ENCODE results near the gene CCDC3.

Gene CCDC3

DNA sequence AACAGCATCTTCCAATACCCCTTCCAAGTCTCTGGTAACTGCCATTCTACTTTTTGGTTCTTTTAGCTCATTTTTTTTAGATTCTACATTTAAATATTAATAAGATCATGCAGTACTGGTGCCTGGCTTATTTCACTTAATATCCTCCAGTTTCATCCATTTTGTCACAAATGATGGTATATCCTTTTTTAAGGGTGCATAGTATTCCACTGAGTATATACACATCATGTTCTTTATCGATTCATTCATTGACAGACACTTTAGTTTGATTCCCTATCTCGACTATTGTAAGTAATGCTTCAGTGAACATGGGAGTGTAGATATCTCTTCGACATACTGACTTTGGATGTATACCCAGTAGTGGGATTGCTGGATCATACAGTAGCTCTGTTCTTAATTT is 89.7 kb downstream of the CCDC3 start:
- H3K27ac ChIP-seq = no peak overlapping the region
- TF ChIP-seq, protein P1, sequence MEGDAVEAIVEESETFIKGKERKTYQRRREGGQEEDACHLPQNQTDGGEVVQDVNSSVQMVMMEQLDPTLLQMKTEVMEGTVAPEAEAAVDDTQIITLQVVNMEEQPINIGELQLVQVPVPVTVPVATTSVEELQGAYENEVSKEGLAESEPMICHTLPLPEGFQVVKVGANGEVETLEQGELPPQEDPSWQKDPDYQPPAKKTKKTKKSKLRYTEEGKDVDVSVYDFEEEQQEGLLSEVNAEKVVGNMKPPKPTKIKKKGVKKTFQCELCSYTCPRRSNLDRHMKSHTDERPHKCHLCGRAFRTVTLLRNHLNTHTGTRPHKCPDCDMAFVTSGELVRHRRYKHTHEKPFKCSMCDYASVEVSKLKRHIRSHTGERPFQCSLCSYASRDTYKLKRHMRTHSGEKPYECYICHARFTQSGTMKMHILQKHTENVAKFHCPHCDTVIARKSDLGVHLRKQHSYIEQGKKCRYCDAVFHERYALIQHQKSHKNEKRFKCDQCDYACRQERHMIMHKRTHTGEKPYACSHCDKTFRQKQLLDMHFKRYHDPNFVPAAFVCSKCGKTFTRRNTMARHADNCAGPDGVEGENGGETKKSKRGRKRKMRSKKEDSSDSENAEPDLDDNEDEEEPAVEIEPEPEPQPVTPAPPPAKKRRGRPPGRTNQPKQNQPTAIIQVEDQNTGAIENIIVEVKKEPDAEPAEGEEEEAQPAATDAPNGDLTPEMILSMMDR (conservative IDR thresholded peaks at IDR 0.05) = no peak

DNA sequence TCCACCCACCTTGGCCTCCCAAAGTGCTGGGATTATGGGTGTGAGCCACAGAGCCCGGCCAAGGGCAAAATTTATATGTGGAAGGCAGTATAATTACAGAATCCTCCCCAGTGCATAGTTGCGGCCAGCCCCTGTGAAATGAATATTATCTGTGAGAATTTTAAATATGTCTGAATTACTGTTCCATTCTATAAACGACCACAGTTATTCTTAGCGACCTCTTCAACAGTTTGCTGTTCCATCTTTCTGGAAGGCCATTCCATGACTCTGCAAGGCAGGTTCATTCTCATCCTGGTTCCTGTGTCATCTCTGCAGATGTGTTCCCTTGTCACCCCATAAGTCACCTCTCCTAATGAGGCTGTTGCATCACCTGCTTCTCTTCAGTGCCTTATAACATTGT is 90.7 kb downstream of the CCDC3 start:
- TF ChIP-seq, protein P1 (conservative IDR thresholded peaks at IDR 0.05) = no peak
- no peak overlapping the region for H3K27ac ChIP-seq

DNA sequence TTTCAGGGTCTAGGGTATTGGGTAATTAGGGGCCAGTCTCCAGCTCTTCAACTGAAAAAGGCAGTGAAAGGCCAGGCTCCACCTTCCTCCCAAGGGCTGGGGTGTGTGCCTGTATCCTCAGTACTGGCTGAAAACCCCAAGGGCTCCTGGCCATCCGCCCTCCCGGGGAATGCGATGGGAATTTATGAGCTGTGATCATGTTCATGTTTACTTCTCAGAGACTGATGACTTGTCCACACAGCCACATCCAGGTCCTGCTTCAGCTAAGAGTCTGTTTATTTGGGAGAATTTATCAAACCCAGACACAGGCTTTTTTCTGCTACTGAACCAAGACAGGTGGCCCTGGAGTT is 91.7 kb downstream of the CCDC3 start:
- H3K27ac ChIP-seq = no peak overlapping the region
- TF ChIP-seq, protein P1 (conservative IDR thresholded peaks at IDR 0.05) = no peak

DNA sequence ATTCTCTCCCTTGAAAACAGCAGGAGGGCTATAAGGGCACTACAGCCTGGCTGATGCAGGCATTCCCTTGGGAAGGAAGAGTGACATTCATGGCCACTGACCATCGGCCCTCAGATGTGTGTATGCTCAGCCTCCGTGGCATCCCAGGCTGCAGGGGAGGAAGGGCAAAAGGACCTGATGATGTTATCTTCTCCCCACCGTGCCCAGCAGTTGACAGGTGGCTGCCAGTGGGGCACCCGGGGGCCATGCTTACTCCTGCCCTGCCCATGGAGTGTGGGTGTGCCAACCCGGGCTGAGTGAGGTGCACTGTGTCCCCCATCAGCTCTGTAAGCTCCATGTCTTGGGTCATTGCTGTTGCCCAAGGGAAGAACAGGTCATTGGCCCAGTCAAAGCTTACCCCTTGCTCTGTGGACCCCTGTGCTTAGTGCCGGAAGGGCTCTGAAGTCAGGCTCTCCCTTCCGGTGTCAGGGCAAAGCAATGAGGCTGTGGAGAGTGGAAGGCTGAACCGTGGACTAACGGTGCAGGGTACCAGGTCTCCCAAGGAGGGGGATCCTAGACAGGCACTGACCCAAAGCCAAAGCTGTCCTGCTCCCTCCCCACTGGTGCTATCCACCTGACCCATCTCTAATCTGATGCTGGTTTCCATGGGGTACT is 92.2 kb downstream of the CCDC3 start:
- TF ChIP-seq, protein P1 (conservative IDR thresholded peaks at IDR 0.05) = no peak
- H3K27ac ChIP-seq = no peak overlapping the region

DNA sequence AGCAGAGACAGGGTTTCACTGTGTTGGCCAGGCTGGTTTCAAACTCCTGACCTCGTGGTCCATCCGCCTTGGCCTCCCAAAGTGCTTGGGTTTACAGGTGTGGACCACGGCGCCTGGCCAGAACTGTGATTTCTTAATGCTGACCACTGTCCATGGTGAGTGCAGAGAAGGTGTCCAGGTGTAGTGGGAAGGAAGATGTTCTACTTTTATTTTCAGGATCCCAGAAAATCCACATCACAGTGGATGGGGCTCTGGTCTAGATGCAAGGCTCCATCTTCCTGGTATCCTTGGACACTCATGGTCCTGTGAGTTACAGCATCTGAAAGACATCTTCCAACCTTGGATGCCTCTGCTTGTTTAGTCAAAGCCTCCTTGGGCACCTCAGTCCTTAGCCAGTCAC is 92.7 kb downstream of the CCDC3 start:
- no peak overlapping the region for H3K27ac ChIP-seq
- TF ChIP-seq, protein P1 (conservative IDR thresholded peaks at IDR 0.05) = no peak

DNA sequence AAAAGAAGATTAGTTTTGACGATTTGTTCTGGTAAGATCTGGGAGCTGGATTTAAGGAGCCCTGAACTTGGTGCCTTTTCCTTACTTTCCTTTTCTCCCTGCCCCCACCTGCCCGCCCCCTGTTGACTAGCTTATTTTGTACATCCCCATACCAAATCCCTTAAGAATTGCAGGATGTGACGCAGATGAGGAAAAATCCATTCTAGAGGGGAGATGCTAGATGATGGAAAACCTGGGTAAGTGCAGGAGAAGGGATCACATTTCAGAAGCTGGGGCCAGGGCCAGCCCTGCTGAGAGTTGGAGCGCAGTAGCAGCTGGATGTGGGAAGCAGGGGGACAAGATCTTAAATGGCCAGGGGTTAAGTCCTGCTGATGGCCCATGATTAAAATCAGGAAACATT is 93.9 kb downstream of the CCDC3 start:
- TF ChIP-seq, protein P1 (conservative IDR thresholded peaks at IDR 0.05) = no peak
- H3K27ac ChIP-seq = no peak overlapping the region

DNA sequence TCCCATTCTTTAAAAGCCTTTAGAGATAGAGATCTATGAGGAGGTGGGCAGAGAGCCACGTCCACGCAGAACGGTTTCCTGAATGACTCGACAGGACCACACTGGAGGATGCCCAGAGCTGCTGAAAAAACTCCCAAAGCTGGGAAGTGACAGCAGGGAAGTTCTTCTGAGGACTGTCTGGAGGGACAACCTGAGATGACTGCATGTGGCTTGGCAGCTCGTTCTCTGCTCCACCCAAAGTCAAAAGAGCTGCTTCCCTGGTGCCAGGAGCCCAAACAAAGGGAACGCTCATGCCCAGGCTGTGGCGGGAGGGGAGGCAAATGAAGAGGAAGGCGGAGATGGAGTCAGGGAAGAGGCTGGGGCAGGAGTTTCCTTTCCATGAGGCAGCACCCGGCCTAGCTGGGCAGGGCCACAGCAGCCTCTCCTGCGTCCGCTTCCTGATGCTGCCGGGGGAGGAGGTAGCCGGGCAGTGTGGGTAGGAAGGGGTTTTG is 95.4 kb downstream of the CCDC3 start:
- no peak overlapping the region for H3K27ac ChIP-seq
- TF ChIP-seq, protein P1 (conservative IDR thresholded peaks at IDR 0.05) = no peak

All from VCaP (cell line).